H1 (cell line): ENCODE data around the gene VIPR1. TPM values are rescaled to one million over a fixed set of nuclear protein-coding genes. Genes with fewer than 3 reads are reported as not detected.

Experiments used
- CTCF ChIA-PET: fragments of 300-600 bp; sonication (Branson Sonifier 250); formaldehyde crosslinking; loops from one replicate; lab custom pipeline; 2021; ENCODE audit not compliant: partially characterized antibody; lab: Charles Lee
- POLR2A ChIA-PET: fragments of 300-600 bp; sonication (Branson Sonifier 250); formaldehyde crosslinking; loops from one replicate; lab custom pipeline; 2021; ENCODE audit warnings: inconsistent platforms; ENCODE audit not compliant: partially characterized antibody; lab: Charles Lee
- DNase-seq, 2 experiments: peaks; one replicate each; pipeline versions ENCODE4 v3.0.0 to v3.0.0-alpha.2; 2010 to 2022; ENCODE audit warnings: low spot score in 2 of 2, low read depth in 1 of 2, mixed read lengths in 1 of 2
- FAIRE-seq: peaks from 2 replicates; lab custom pipeline; 2011; peaks lifted over from hg19 to GRCh38; lab: Jason Lieb, UNC
- H2AFZ ChIP-seq: 2 replicates; pipeline ENCODE4 v1.8.1; 2012; ENCODE audit warnings: low read length, inconsistent platforms
- H2AK5ac ChIP-seq: 2 replicates; pipeline ENCODE4 v1.6.1; 2013; ENCODE audit warnings: low read depth, low read length
- H2BK120ac ChIP-seq: replicated peaks from 2 replicates; pipeline ENCODE3; 2013; ENCODE audit warnings: low read depth, low read length, inconsistent platforms
- H2BK12ac ChIP-seq: 2 replicates; pipeline ENCODE4 v1.6.1; 2013; ENCODE audit warnings: low read depth, low read length
- H2BK15ac ChIP-seq: 2 replicates; pipeline ENCODE4 v1.6.1; 2013; ENCODE audit warnings: low read length
- H2BK20ac ChIP-seq: 2 replicates; pipeline ENCODE4 v1.6.1; 2013; ENCODE audit warnings: low read length
- H2BK5ac ChIP-seq: 2 replicates; pipeline ENCODE4 v1.6.1; 2013; ENCODE audit warnings: low read depth, low read length
- H3K14ac ChIP-seq: 2 replicates; pipeline ENCODE4 v1.6.1; 2013; ENCODE audit warnings: inconsistent platforms; ENCODE audit not compliant: insufficient read length
- H3K18ac ChIP-seq: 2 replicates; pipeline ENCODE4 v1.6.1; 2013; ENCODE audit warnings: low read length; ENCODE audit errors: extremely low read depth
- H3K23ac ChIP-seq: 2 replicates; pipeline ENCODE4 v1.6.1; 2013; ENCODE audit warnings: inconsistent platforms; ENCODE audit not compliant: insufficient read length
- H3K23me2 ChIP-seq: 2 replicates; pipeline ENCODE4 v1.6.1; 2013; ENCODE audit warnings: low read depth, low read length
- H3K27ac ChIP-seq: 2 replicates; pipeline ENCODE4 v1.6.1; 2011; ENCODE audit warnings: low read depth, low read length, inconsistent platforms
- H3K27me3 ChIP-seq, 4 experiments: replicated peaks in 1 of 4; 1 replicate in 1 of 4; 2 replicates in 3 of 4; pipeline versions ENCODE4 v1.6.1 to v1.8.1; 2011 to 2013; ENCODE audit warnings: low read length in 3 of 4, mild to moderate bottlenecking in 3 of 4, inconsistent platforms in 2 of 4, mixed read lengths in 2 of 4, moderate library complexity in 1 of 4; ENCODE audit not compliant: control insufficient read depth in 3 of 4, insufficient read depth in 3 of 4; ENCODE audit errors: extremely low read depth in 1 of 4
- H3K36me3 ChIP-seq, 4 experiments: 2 replicates each; pipeline versions ENCODE4 v1.6.1 to v1.8.1; 2011 to 2013; ENCODE audit warnings: mild to moderate bottlenecking in 4 of 4, low read length in 3 of 4, moderate library complexity in 2 of 4, control low read depth in 1 of 4, inconsistent platforms in 1 of 4; ENCODE audit not compliant: insufficient read depth in 4 of 4, control insufficient read depth in 2 of 4
- H3K4ac ChIP-seq: replicated peaks from 2 replicates; pipeline ENCODE3; 2013; ENCODE audit warnings: low read length, low read depth, mixed read lengths, inconsistent platforms; ENCODE audit not compliant: insufficient read length
- H3K4me1 ChIP-seq, 4 experiments: replicated peaks in 1 of 4; 1 replicate in 1 of 4; 2 replicates in 3 of 4; pipeline versions ENCODE4 v1.6.1 to v1.8.1; 2011 to 2013; ENCODE audit warnings: low read length in 3 of 4, inconsistent platforms in 2 of 4, mixed read lengths in 1 of 4; ENCODE audit not compliant: insufficient read depth in 4 of 4, control insufficient read depth in 3 of 4
- H3K4me2 ChIP-seq, 2 experiments: 2 replicates each; pipeline versions ENCODE4 v1.6.1 to v1.8.1; 2011 to 2013; ENCODE audit warnings: low read depth in 2 of 2, low read length in 2 of 2, control low read depth in 1 of 2, inconsistent platforms in 1 of 2, mild to moderate bottlenecking in 1 of 2; ENCODE audit not compliant: insufficient read depth in 1 of 2
- H3K4me3 ChIP-seq, 4 experiments: fragments of 200-600, 300-600 bp in 1 of 4; sonication (generic), shearing (Covaris generic), sonication (Bioruptor Twin) in 1 of 4; 2 replicates each; pipeline versions ENCODE4 v1.5.1 to v1.8.1; 2011 to 2016; ENCODE audit warnings: low read length in 4 of 4, low read depth in 3 of 4, control low read depth in 2 of 4, inconsistent platforms in 2 of 4, mild to moderate bottlenecking in 2 of 4, mixed read lengths in 1 of 4, moderate library complexity in 1 of 4; ENCODE audit not compliant: insufficient read depth in 2 of 4; ENCODE audit errors: extremely low read depth in 1 of 4
- H3K56ac ChIP-seq: replicated peaks from 2 replicates; pipeline ENCODE3; 2013; ENCODE audit warnings: low read depth, mild to moderate bottlenecking, mixed read lengths, low read length, inconsistent platforms; ENCODE audit not compliant: insufficient read length
- H3K79me1 ChIP-seq: 2 replicates; pipeline ENCODE4 v1.6.1; 2013; ENCODE audit warnings: low read depth, low read length, control low read depth
- H3K79me2 ChIP-seq, 2 experiments: 2 replicates each; pipeline versions ENCODE4 v1.6.1 to v1.8.1; 2012 to 2013; ENCODE audit warnings: low read length in 2 of 2, mild to moderate bottlenecking in 2 of 2, inconsistent platforms in 1 of 2; ENCODE audit not compliant: insufficient read depth in 2 of 2, control insufficient read depth in 1 of 2
- H3K9ac ChIP-seq, 4 experiments: replicated peaks in 1 of 4; 1 replicate in 1 of 4; 2 replicates in 3 of 4; pipeline versions ENCODE4 v1.6.1 to v1.8.1; 2011 to 2013; ENCODE audit warnings: low read depth in 3 of 4, low read length in 3 of 4, control low read depth in 2 of 4, mild to moderate bottlenecking in 2 of 4, moderate library complexity in 2 of 4, inconsistent platforms in 1 of 4; ENCODE audit errors: extremely low read depth in 1 of 4
- H3K9me3 ChIP-seq, 2 experiments: 2 replicates each; pipeline versions ENCODE4 v1.6.1 to v1.8.1; 2012 to 2013; ENCODE audit warnings: mild to moderate bottlenecking in 2 of 2, moderate library complexity in 2 of 2, control low read depth in 1 of 2, inconsistent platforms in 1 of 2, low read depth in 1 of 2, low read length in 1 of 2, mixed read lengths in 1 of 2; ENCODE audit not compliant: insufficient read depth in 2 of 2
- H4K20me1 ChIP-seq, 2 experiments: replicated peaks in 1 of 2; 2 replicates each; pipeline versions ENCODE3 to v1.8.1; 2011 to 2013; ENCODE audit warnings: inconsistent platforms in 2 of 2, low read length in 2 of 2, mild to moderate bottlenecking in 1 of 2; ENCODE audit not compliant: insufficient read depth in 2 of 2, control insufficient read depth in 1 of 2
- H4K5ac ChIP-seq: 2 replicates; pipeline ENCODE4 v1.6.1; 2013; ENCODE audit warnings: low read length, low read depth, mixed read lengths, inconsistent platforms; ENCODE audit not compliant: insufficient read length
- H4K8ac ChIP-seq: 2 replicates; pipeline ENCODE4 v1.8.0; 2013; ENCODE audit warnings: mild to moderate bottlenecking, moderate library complexity, low read length, inconsistent platforms; ENCODE audit not compliant: insufficient read depth; ENCODE audit errors: extremely low read depth
- H4K91ac ChIP-seq: replicated peaks from 2 replicates; pipeline ENCODE3; 2013; ENCODE audit warnings: low read length, mixed read lengths, inconsistent platforms; ENCODE audit not compliant: insufficient read length
- BCL11A ChIP-seq, 2 experiments: IDR thresholded peaks; one replicate each; pipeline ENCODE4 v1.6.1; 2011; ENCODE audit warnings: low read depth in 2 of 2, low read length in 2 of 2, mild to moderate bottlenecking in 2 of 2
- GTF2F1 ChIP-seq: IDR thresholded peaks from 2 replicates; pipeline ENCODE4 v1.6.1; 2012; ENCODE audit warnings: low read depth, low read length, improper control_type of control experiment, borderline replicate concordance
- HDAC2 ChIP-seq, 2 experiments: fragments of 300-600 bp in 1 of 2; sonication (generic) in 1 of 2; IDR thresholded peaks; 2 replicates each; pipeline ENCODE4 v1.6.1; 2011 to 2012; ENCODE audit warnings: low read depth in 2 of 2, low read length in 2 of 2, mild to moderate bottlenecking in 2 of 2, moderate library complexity in 2 of 2, borderline replicate concordance in 1 of 2, inconsistent platforms in 1 of 2
- MAFK ChIP-seq: IDR thresholded peaks from 2 replicates; pipeline ENCODE4 v1.6.1; 2012; ENCODE audit warnings: low read depth, mild to moderate bottlenecking, improper control_type of control experiment, low read length
- NANOG ChIP-seq: IDR thresholded peaks from 2 replicates; pipeline ENCODE4 v1.6.1; 2011; ENCODE audit warnings: low read length, low read depth, mild to moderate bottlenecking, inconsistent platforms; ENCODE audit not compliant: insufficient read depth, poor library complexity, severe bottlenecking
- NRF1 ChIP-seq: IDR thresholded peaks from 2 replicates; pipeline ENCODE4 v1.6.1; 2011; ENCODE audit warnings: mild to moderate bottlenecking, low read depth, low read length, improper control_type of control experiment
- POLR2AphosphoS5 ChIP-seq: IDR thresholded peaks from 2 replicates; pipeline ENCODE4 v1.6.1; 2011; ENCODE audit warnings: low read depth, low read length
- SIX5 ChIP-seq: IDR thresholded peaks from 2 replicates; pipeline ENCODE4 v1.6.1; 2011; ENCODE audit warnings: mild to moderate bottlenecking, low read depth, low read length
- TAF7 ChIP-seq: optimal IDR thresholded peaks from 2 replicates; pipeline ENCODE3; 2011; ENCODE audit warnings: low read depth, mild to moderate bottlenecking, inconsistent platforms, low read length, moderate library complexity, borderline replicate concordance
- ZNF274 ChIP-seq: IDR thresholded peaks from 2 replicates; pipeline ENCODE4 v1.7.0; 2012; ENCODE audit warnings: low read length, borderline replicate concordance; ENCODE audit errors: extremely low read depth
- WGBS, 2 experiments: shearing (Covaris generic) in 1 of 2; methylation state at CpG; one replicate each; pipeline versions ENCODE4 v1.1.6 to v1.1.7; 2013 to 2015; ENCODE audit warnings: low lambda C conversion rate in 2 of 2, mixed read lengths in 2 of 2, inconsistent platforms in 1 of 2, low coverage in 1 of 2, missing lambda C conversion rate in 1 of 2; ENCODE audit not compliant: insufficient replicate concordance in 2 of 2, insufficient coverage in 1 of 2, insufficient read length in 1 of 2; ENCODE audit errors: extremely low coverage in 1 of 2, missing lambda C conversion rate in 1 of 2; 5-methylcytosine and 5-hydroxymethylcytosine counted together
- polyA plus RNA-seq, 7 experiments: library from polyadenylated mRNA; depleted of rRNA in 3 of 7; stranded (reverse) in 5 of 7; unstranded in 2 of 7; fragments of >200 nt in 5 of 7; fragments of 200-250 nt in 2 of 7; gene quantifications; 1 replicate in 5 of 7; 2 replicates in 1 of 7; 4 replicates in 1 of 7; pipeline versions ENCODE4 v1.2.1 to v1.2.3, GENCODE V29; 2011 to 2013; ENCODE audit warnings: missing spikeins in 2 of 7, mixed read lengths in 2 of 7
- total RNA-seq: library from RNA; stranded (reverse); fragmentation: NEBNext Ultra II Directional; extraction: Animal tissue kit (Norgen Biotek cat#: 25700); gene quantifications from 2 replicates; pipeline ENCODE4 v1.2.1, GENCODE V29; 2021

VIPR1 gene
- total and polyA plus RNA-seq, 2 of the 8 experiments (the other 6 are each of a cell fraction or from before 2014, with no cell fraction given): 7.8 to 10.1 TPM

GRCh38 chr3:42515391-42515916 lies 13.0 kb downstream of the VIPR1 start:
- no peak overlapping the region; the same call in 1 of the 2 replicates for H2AK5ac ChIP-seq
- no peak overlapping the region for H3K56ac ChIP-seq
- H4K91ac ChIP-seq: no peak overlapping the region
- no peak overlapping the region for H3K9ac ChIP-seq
- H2BK120ac ChIP-seq: no peak overlapping the region
- no peaks in the 10 kb centered on the region; the same call in 1 of the 2 replicates for H3K23me2 ChIP-seq
- H3K27ac ChIP-seq: no peak overlapping the region
- TF ChIP-seq MAFK: no peak
- TF ChIP-seq BCL11A (IDR thresholded peaks at IDR 0.05; ENCODE audit: low read depth in 2 of 2, low read length in 2 of 2): no peak
- TF ChIP-seq NANOG: no peak
- TF ChIP-seq ZNF274: no peak
- no peak for TF ChIP-seq POLR2AphosphoS5
- TF ChIP-seq GTF2F1: no peak
- no peak for TF ChIP-seq HDAC2 (IDR thresholded peaks at IDR 0.05; ENCODE audit: borderline replicate concordance in 1 of 2, low read depth in 2 of 2, low read length in 2 of 2)
- TF ChIP-seq NRF1: no peak
- TF ChIP-seq TAF7: no peak
- no peak for TF ChIP-seq SIX5
- TF ChIP-seq, all 59 proteins: peak for 0
- no peak overlapping the region for H2AFZ ChIP-seq
- H3K4ac ChIP-seq: no peak overlapping the region
- no peak overlapping the region for H4K8ac ChIP-seq
- no peak overlapping the region for H2BK5ac ChIP-seq
- no peaks in the 10 kb centered on the region for H3K79me2 ChIP-seq
- no peak overlapping the region for H3K4me3 ChIP-seq
- no peaks in the 10 kb centered on the region; a peak in 1 of 8 replicates for H3K36me3 ChIP-seq
- H2BK12ac ChIP-seq: no peak overlapping the region
- no peak overlapping the region for H2BK15ac ChIP-seq
- 92% methylated on average over 12 of the region's 12 CpGs; no CpG with 5 or more reads in 1 of the 2 experiments for WGBS, 2 experiments
- no peaks in the 10 kb centered on the region for H3K27me3 ChIP-seq
- CTCF ChIA-PET: interaction anchor here (0.6 to 23.3 kb wide), 4 partner anchors 9 to 61 kb away, joined by 3 to 458 read pairs (median 5); no protein-coding TSS in a partner anchor
- H3K9me3 ChIP-seq: no peaks in the 10 kb centered on the region
- FAIRE-seq: no peak
- no peak for DNase-seq
- H3K4me2 ChIP-seq: no peak overlapping the region
- no peaks in the 10 kb centered on the region for H3K79me1 ChIP-seq
- H3K23ac ChIP-seq: no peak overlapping the region
- POLR2A ChIA-PET: no interaction called here
- H2BK20ac ChIP-seq: no peak overlapping the region
- H4K5ac ChIP-seq: no peak overlapping the region
- H3K14ac ChIP-seq: no peak overlapping the region
- no peaks in the 10 kb centered on the region for H3K4me1 ChIP-seq
- no peak overlapping the region for H3K18ac ChIP-seq
- no peaks in the 10 kb centered on the region for H4K20me1 ChIP-seq
